Gastroesophageal sphincter (tissue), 3 donors: Measurements from ENCODE around the gene SMIM26.

Experiments used
- POLR2A ChIP-seq, 2 donors: fragments of 450-650 bp; IDR thresholded peaks; one replicate each; pipeline ENCODE4 v1.6.1; 2017; ENCODE audit warnings: antibody characterized with exemption in 2 of 2, mild to moderate bottlenecking in 2 of 2, moderate library complexity in 1 of 2
- TF ChIP-seq, protein P1 (sequence below), 4 experiments: fragments of 200-600 bp in 2 of 4; fragments of 450-650 bp in 2 of 4; sonication (generic) in 1 of 4; IDR thresholded peaks; one replicate each; pipeline ENCODE4 v1.5.1; 2017 to 2019; ENCODE audit warnings: antibody characterized with exemption in 4 of 4, mild to moderate bottlenecking in 2 of 4, moderate library complexity in 2 of 4

DNA sequence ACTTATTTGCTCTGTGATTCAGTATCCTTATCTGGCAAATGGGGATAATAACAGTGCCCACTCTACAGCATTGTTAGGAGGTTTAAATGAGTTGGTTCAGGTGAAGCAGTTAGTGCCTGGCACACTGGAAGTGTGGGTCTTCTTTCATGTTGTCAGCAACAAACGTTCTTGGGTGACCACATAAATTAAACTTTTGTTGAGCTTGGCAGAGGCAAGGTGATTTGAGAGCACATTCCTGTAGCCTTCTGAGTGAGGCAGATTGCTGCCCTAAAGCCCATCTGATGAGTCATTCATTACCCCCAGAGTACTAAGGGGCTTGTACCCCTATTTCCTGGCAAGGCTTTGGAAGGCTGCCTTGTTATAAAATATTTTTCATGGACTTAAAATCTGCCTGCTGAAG lies 33.7 kb upstream of the SMIM26 start:
- TF ChIP-seq, protein P1, sequence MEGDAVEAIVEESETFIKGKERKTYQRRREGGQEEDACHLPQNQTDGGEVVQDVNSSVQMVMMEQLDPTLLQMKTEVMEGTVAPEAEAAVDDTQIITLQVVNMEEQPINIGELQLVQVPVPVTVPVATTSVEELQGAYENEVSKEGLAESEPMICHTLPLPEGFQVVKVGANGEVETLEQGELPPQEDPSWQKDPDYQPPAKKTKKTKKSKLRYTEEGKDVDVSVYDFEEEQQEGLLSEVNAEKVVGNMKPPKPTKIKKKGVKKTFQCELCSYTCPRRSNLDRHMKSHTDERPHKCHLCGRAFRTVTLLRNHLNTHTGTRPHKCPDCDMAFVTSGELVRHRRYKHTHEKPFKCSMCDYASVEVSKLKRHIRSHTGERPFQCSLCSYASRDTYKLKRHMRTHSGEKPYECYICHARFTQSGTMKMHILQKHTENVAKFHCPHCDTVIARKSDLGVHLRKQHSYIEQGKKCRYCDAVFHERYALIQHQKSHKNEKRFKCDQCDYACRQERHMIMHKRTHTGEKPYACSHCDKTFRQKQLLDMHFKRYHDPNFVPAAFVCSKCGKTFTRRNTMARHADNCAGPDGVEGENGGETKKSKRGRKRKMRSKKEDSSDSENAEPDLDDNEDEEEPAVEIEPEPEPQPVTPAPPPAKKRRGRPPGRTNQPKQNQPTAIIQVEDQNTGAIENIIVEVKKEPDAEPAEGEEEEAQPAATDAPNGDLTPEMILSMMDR (IDR thresholded peaks at IDR 0.05) = no peak
- no peak for TF ChIP-seq POLR2A (IDR thresholded peaks at IDR 0.05)
